ENCODE measurements around the gene LY6G6C.

DNA sequence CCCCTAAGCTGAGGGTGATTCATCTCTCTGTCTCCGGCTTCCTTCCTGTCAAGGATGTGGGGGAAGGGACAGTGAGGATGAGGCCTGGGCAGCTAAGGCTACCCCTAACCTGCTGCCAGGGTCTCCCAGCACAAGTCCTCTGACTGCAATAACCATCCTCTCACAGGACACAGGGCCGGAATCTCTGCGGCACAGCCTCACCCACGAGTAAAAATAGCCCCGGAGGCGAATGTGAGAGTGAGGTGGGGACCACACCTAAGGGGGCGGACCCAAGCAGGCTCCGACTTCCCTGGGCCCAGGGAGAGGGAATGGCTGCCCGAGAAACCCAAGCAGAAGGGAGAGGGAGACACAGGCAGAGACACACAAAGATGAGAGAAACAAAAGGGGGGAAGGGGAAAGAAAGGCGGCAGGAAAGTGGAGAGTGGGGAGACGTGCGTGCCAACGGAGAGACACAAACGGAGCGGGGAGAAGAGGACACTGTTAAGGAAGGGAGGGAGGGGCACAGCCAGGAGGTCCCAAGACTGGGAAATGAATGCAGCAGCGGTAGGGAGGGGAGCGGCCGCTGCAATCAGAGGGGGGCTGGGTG, 13.4 kb upstream of the LY6G6C start:
- TF ChIP-seq EGR1 (IDR thresholded peaks at IDR 0.05; ENCODE audit: borderline replicate concordance in 1 of 2, low read depth in 2 of 2, low read length in 2 of 2) (peak in 1 of 2 experiments; percentile 28; a peak in 1 of 3 replicates), CTCF (IDR thresholded peaks at IDR 0.05 in 2 of 3, conservative IDR thresholded peaks at IDR 0.05 in 1 of 3; ENCODE audit: control insufficient read depth in 2 of 3, extremely low read depth in 1 of 3, insufficient read depth in 1 of 3, low read depth in 3 of 3, low read length in 3 of 3) (no peak), CHD4 (IDR thresholded peaks at IDR 0.05) (no peak), ZNF384 (IDR thresholded peaks at IDR 0.05; ENCODE audit: borderline replicate concordance, low read depth, low read length) (no peak), FOS (IDR thresholded peaks at IDR 0.05; ENCODE audit: borderline replicate concordance, extremely low read depth, insufficient read length) (no peak), CREB1 (IDR thresholded peaks at IDR 0.05; ENCODE audit: low read depth) (no peak)

All from GM12878 (cell line).